ENCODE data around the gene HEXIM2. TPM values are rescaled to one million over a fixed set of nuclear protein-coding genes. Genes with fewer than 3 reads are reported as not detected.

HEXIM2 gene
- total RNA-seq, 5 donors from 2014 or later (not counting 1 experiment from before 2014, with no cell fraction given): 2.0 to 5.8 (median 3.3) TPM

- H3K4me3 Mint-ChIP-seq: no peak overlapping the region
- H3K36me3 ChIP-seq (ENCODE audit: control insufficient read depth in 2 of 2, extremely low read depth in 1 of 2, insufficient read depth in 1 of 2, low read length in 1 of 2): no peaks in the 10 kb centered on the region
- no peaks in the 10 kb centered on the region for H3K9me3 ChIP-seq
- CTCF ChIA-PET: no interaction called here
- no peak overlapping the region for H3K27ac ChIP-seq (ENCODE audit: low read length)
- ATAC-seq (replicated peaks in 1 of 4) (no peak), DNase-seq (no peak)
- H3K36me3 Mint-ChIP-seq: no peaks in the 10 kb centered on the region
- H3K27me3 ChIP-seq (replicated peaks in 1 of 2; ENCODE audit: control insufficient read depth in 2 of 2, extremely low read depth in 1 of 2, insufficient read depth in 2 of 2, low read length in 1 of 2): peaks cover 0 to 14% of the 10 kb centered on the region in 2 experiments
- H3K4me1 Mint-ChIP-seq: no peaks in the 10 kb centered on the region
- no peaks in the 10 kb centered on the region for H3K4me1 ChIP-seq (ENCODE audit: control insufficient read depth in 1 of 2, extremely low read depth in 1 of 2, insufficient read depth in 2 of 2, low read length in 2 of 2)
- H3K27ac Mint-ChIP-seq: no peak overlapping the region
- H3K4me3 ChIP-seq (ENCODE audit: control insufficient read depth in 1 of 2, extremely low read depth in 1 of 2, low read length in 1 of 2): no peak overlapping the region
- POLR2A ChIA-PET: no interaction called here
- H3K27me3 Mint-ChIP-seq: no peaks in the 10 kb centered on the region
- WGBS (ENCODE audit: insufficient coverage): 68% methylated on average over 7 of the region's 11 CpGs
- H3K9me3 Mint-ChIP-seq: no peaks in the 10 kb centered on the region
Observed at GRCh38 chr17:45115871-45116270, 45.8 kb upstream of the HEXIM2 start.

GRCh38 chr17:45116434-45117016, 45.1 kb upstream of the HEXIM2 start:
- H3K27me3 Mint-ChIP-seq: peaks cover 0 to 2% of the 10 kb centered on the region in 2 donors
- H3K9me3 ChIP-seq: no peaks in the 10 kb centered on the region
- ATAC-seq (replicated peaks in 1 of 4) (no peak), DNase-seq (no peak)
- peaks cover 0 to 17% of the 10 kb centered on the region in 2 experiments for H3K27me3 ChIP-seq (replicated peaks in 1 of 2; ENCODE audit: control insufficient read depth in 2 of 2, extremely low read depth in 1 of 2, insufficient read depth in 2 of 2, low read length in 1 of 2)
- no peak overlapping the region for H3K27ac ChIP-seq (ENCODE audit: low read length)
- H3K36me3 ChIP-seq (ENCODE audit: control insufficient read depth in 2 of 2, extremely low read depth in 1 of 2, insufficient read depth in 1 of 2, low read length in 1 of 2): no peaks in the 10 kb centered on the region
- H3K27ac Mint-ChIP-seq: no peak overlapping the region
- POLR2A ChIA-PET: no interaction called here
- no peaks in the 10 kb centered on the region for H3K4me1 ChIP-seq (ENCODE audit: control insufficient read depth in 1 of 2, extremely low read depth in 1 of 2, insufficient read depth in 2 of 2, low read length in 2 of 2)
- no peak overlapping the region for H3K4me3 Mint-ChIP-seq
- H3K9me3 Mint-ChIP-seq: no peaks in the 10 kb centered on the region
- CTCF ChIA-PET: no interaction called here
- no peak overlapping the region for H3K4me3 ChIP-seq (ENCODE audit: control insufficient read depth in 1 of 2, extremely low read depth in 1 of 2, low read length in 1 of 2)
- no CpG with 5 or more reads among the region's 10 CpGs for WGBS (ENCODE audit: insufficient coverage)
- H3K4me1 Mint-ChIP-seq: no peaks in the 10 kb centered on the region
- H3K36me3 Mint-ChIP-seq: no peaks in the 10 kb centered on the region

GRCh38 chr17:45117334-45117733, 44.3 kb upstream of the HEXIM2 start:
- H3K9me3 ChIP-seq: no peaks in the 10 kb centered on the region
- DNase-seq: no peak
- no peaks in the 10 kb centered on the region for H3K9me3 Mint-ChIP-seq
- no peak overlapping the region for H3K27ac ChIP-seq (ENCODE audit: low read length)
- H3K4me1 ChIP-seq (ENCODE audit: control insufficient read depth in 1 of 2, extremely low read depth in 1 of 2, insufficient read depth in 2 of 2, low read length in 2 of 2): no peaks in the 10 kb centered on the region
- no peak overlapping the region for H3K27ac Mint-ChIP-seq
- no peaks in the 10 kb centered on the region for H3K36me3 ChIP-seq (ENCODE audit: control insufficient read depth in 2 of 2, extremely low read depth in 1 of 2, insufficient read depth in 1 of 2, low read length in 1 of 2)
- WGBS (ENCODE audit: insufficient coverage): no CpG with 5 or more reads among the region's 4 CpGs
- H3K4me3 ChIP-seq (ENCODE audit: control insufficient read depth in 1 of 2, extremely low read depth in 1 of 2, low read length in 1 of 2): no peak overlapping the region
- no peak for ATAC-seq (replicated peaks in 1 of 4)
- H3K4me1 Mint-ChIP-seq: no peaks in the 10 kb centered on the region
- H3K36me3 Mint-ChIP-seq: no peaks in the 10 kb centered on the region
- peaks cover 0 to 17% of the 10 kb centered on the region in 2 experiments for H3K27me3 ChIP-seq (replicated peaks in 1 of 2; ENCODE audit: control insufficient read depth in 2 of 2, extremely low read depth in 1 of 2, insufficient read depth in 2 of 2, low read length in 1 of 2)
- H3K27me3 Mint-ChIP-seq: peaks cover 0 to 4% of the 10 kb centered on the region in 2 donors
- no peak overlapping the region for H3K4me3 Mint-ChIP-seq
- POLR2A ChIA-PET: no interaction called here
- CTCF ChIA-PET: no interaction called here

GRCh38 chr17:45117848-45118646, 43.6 kb upstream of the HEXIM2 start:
- WGBS (ENCODE audit: insufficient coverage): 89% methylated on average over 11 of the region's 20 CpGs
- POLR2A ChIA-PET: no interaction called here

GRCh38 chr17:45118691-45119090, 43.0 kb upstream of the HEXIM2 start:
- Histone ChIP-seq H3K4me1 (ENCODE audit: control insufficient read depth in 1 of 2, extremely low read depth in 1 of 2, insufficient read depth in 2 of 2, low read length in 2 of 2) (peaks cover 0 to 3% of the 10 kb centered on the region in 2 experiments), H3K36me3 (ENCODE audit: control insufficient read depth in 2 of 2, extremely low read depth in 1 of 2, insufficient read depth in 1 of 2, low read length in 1 of 2) (no peaks in the 10 kb centered on the region), H3K9me3 (no peaks in the 10 kb centered on the region), H3K4me3 (ENCODE audit: control insufficient read depth in 1 of 2, extremely low read depth in 1 of 2, low read length in 1 of 2) (no peak overlapping the region), H3K27ac (ENCODE audit: low read length) (no peak overlapping the region), H3K27me3 (replicated peaks in 1 of 2; ENCODE audit: control insufficient read depth in 2 of 2, extremely low read depth in 1 of 2, insufficient read depth in 2 of 2, low read length in 1 of 2) (peaks cover 0 to 15% of the 10 kb centered on the region in 2 experiments)
- 94% methylated on average over 20 of the region's 23 CpGs for WGBS (ENCODE audit: insufficient coverage)
- Mint-ChIP-seq H3K27ac (no peak overlapping the region), H3K4me1 (no peaks in the 10 kb centered on the region), H3K4me3 (no peak overlapping the region), H3K36me3 (no peaks in the 10 kb centered on the region), H3K27me3 (peaks cover 0 to 4% of the 10 kb centered on the region in 2 donors), H3K9me3 (no peaks in the 10 kb centered on the region)
- ChIA-PET POLR2A (interaction anchor here in 1 of 2 donors (0.6 kb wide), 1 partner anchor 364 kb away, joined by 3 read pairs; no protein-coding TSS in a partner anchor), CTCF (interaction anchor here in 1 of 2 donors (0.6 to 1.8 kb wide), 2 partner anchors 10 to 17 kb away, joined by 3 to 7 read pairs; partner anchors contain the start of gene ACBD4)
- ATAC-seq (replicated peaks in 1 of 4): no peak
- DNase-seq: no peak

More at GRCh38 chr17:45117848-45118646, 43.6 kb upstream of the HEXIM2 start:
- H3K4me1 Mint-ChIP-seq: no peaks in the 10 kb centered on the region
- DNase-seq (no peak), ATAC-seq (replicated peaks in 1 of 4) (no peak)
- no peaks in the 10 kb centered on the region for H3K9me3 Mint-ChIP-seq
- CTCF ChIA-PET: interaction anchor here in 1 of 2 donors (0.6 to 1.8 kb wide), 2 partner anchors 11 to 17 kb away, joined by 3 to 7 read pairs; partner anchors contain the start of gene ACBD4
- no peak overlapping the region for H3K4me3 Mint-ChIP-seq
- H3K36me3 Mint-ChIP-seq: no peaks in the 10 kb centered on the region
- Histone ChIP-seq H3K4me3 (ENCODE audit: control insufficient read depth in 1 of 2, extremely low read depth in 1 of 2, low read length in 1 of 2) (no peak overlapping the region), H3K27me3 (replicated peaks in 1 of 2; ENCODE audit: control insufficient read depth in 2 of 2, extremely low read depth in 1 of 2, insufficient read depth in 2 of 2, low read length in 1 of 2) (peaks cover 0 to 15% of the 10 kb centered on the region in 2 experiments), H3K9me3 (no peaks in the 10 kb centered on the region), H3K27ac (ENCODE audit: low read length) (no peak overlapping the region), H3K36me3 (ENCODE audit: control insufficient read depth in 2 of 2, extremely low read depth in 1 of 2, insufficient read depth in 1 of 2, low read length in 1 of 2) (no peaks in the 10 kb centered on the region), H3K4me1 (ENCODE audit: control insufficient read depth in 1 of 2, extremely low read depth in 1 of 2, insufficient read depth in 2 of 2, low read length in 2 of 2) (no peaks in the 10 kb centered on the region)
- no peak overlapping the region for H3K27ac Mint-ChIP-seq
- H3K27me3 Mint-ChIP-seq: peaks cover 0 to 4% of the 10 kb centered on the region in 2 donors

GRCh38 chr17:45119964-45120363, 41.7 kb upstream of the HEXIM2 start:
- H3K27me3 Mint-ChIP-seq: peaks cover 0 to 4% of the 10 kb centered on the region in 2 donors
- 76% methylated on average over 6 of the region's 8 CpGs for WGBS (ENCODE audit: insufficient coverage)

More at GRCh38 chr17:45119964-45120363, 41.7 kb upstream of the HEXIM2 start:
- H3K27ac ChIP-seq (ENCODE audit: low read length): no peak overlapping the region
- Mint-ChIP-seq H3K27ac (no peak overlapping the region), H3K4me1 (peaks cover 0 to 3% (median 0%) of the 10 kb centered on the region in 3 donors), H3K4me3 (no peak overlapping the region), H3K9me3 (no peaks in the 10 kb centered on the region), H3K36me3 (no peaks in the 10 kb centered on the region)
- DNase-seq (no peak), ATAC-seq (replicated peaks in 1 of 4) (no peak)
- H3K36me3 ChIP-seq (ENCODE audit: control insufficient read depth in 2 of 2, extremely low read depth in 1 of 2, insufficient read depth in 1 of 2, low read length in 1 of 2): no peaks in the 10 kb centered on the region
- H3K27me3 ChIP-seq (replicated peaks in 1 of 2; ENCODE audit: control insufficient read depth in 2 of 2, extremely low read depth in 1 of 2, insufficient read depth in 2 of 2, low read length in 1 of 2): peaks cover 0 to 15% of the 10 kb centered on the region in 2 experiments
- no peak overlapping the region for H3K4me3 ChIP-seq (ENCODE audit: control insufficient read depth in 1 of 2, extremely low read depth in 1 of 2, low read length in 1 of 2)
- H3K9me3 ChIP-seq: no peaks in the 10 kb centered on the region
- peaks cover 0 to 8% of the 10 kb centered on the region in 2 experiments for H3K4me1 ChIP-seq (ENCODE audit: control insufficient read depth in 1 of 2, extremely low read depth in 1 of 2, insufficient read depth in 2 of 2, low read length in 2 of 2)
- ChIA-PET POLR2A (no interaction called here), CTCF (interaction anchor here in 1 of 2 donors (1.8 kb wide), 1 partner anchor 15 kb away, joined by 7 read pairs; the partner anchor contains the start of gene ACBD4)

Measured in T-cell (primary cell).